Purkinje cell (primary cell): ENCODE measurements around the gene VHLL. TPM values are rescaled to one million over a fixed set of nuclear protein-coding genes. Genes with fewer than 3 reads are reported as not detected.

Experiments used
- polyA plus RNA-seq: library from polyadenylated mRNA; unstranded; fragments of >200 nt; fragmentation: Nextera tagmentation; gene quantifications from 2 replicates; pipeline ENCODE4 v1.2.1, GENCODE V29; 2014

The VHLL gene
- not detected in 2 replicates for polyA plus RNA-seq

GRCh38 chr1:156298852-156299357 lies at the start of gene VHLL:
Gene VHLL, minus strand, starts transcription at chr1:156299307. Its CDS starts 118 bp downstream, at chr1:156299189.

DNA sequence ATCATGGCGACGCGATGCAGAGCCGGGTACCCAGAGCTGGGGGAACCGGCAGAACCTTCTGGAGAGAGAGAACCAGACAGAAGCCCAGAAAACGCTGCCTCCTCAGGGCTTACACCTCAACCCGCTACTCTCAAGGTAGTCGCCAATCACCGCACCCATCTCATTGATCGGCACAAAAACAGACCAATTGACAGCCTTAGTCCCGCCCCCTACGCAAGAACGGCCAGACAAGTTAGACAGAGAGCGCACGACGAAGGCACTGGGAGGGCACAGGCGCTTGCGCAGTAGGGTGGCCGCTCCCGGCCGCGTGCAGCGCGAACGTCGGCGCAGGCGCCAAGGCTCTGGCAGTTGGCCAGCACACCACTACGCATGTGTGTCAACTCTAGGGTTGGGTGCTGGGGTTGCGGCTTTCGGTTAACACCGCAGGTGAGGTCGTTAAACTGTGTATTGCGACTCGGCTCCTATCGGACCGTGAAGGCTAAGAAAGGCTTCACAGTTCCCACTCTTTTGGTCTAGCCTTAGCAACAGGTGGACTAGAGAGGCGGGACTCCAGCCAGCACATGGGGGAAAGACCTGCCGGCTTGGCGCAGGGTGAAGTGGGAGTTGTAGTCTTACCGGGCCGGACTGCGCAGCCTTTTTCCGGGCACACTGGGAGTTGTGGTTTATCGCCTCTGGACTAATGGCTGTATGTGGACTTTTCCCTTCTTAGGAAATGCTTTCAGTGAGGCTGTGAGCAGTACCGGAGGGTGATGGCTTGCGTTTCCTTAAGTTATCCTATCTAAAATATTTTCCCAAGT lies 39.3 kb upstream of the VHLL start, which contains the start of the genes CCT3 and TSACC:
CCT3 (minus strand) TSS at position 113 of the 797 bp plus-strand sequence; CDS start at position 5, 108 bp downstream.
TSACC (plus strand) TSS at position 347 of the 797 bp plus-strand sequence. CDS start 1,232 bp downstream, outside the sequence.

GRCh38 chr1:156295391-156295947 lies 3.6 kb downstream of the VHLL start, which contains the start of gene GLMP:
Gene GLMP, minus strand, starts transcription at chr1:156295679. Its CDS starts 34 bp downstream, at chr1:156295645.

GRCh38 chr1:156284112-156284511 lies 15.0 kb downstream of the VHLL start, which contains the start of gene TMEM79:
Gene TMEM79, plus strand, starts transcription at chr1:156284325. Its CDS starts 902 bp downstream, at chr1:156285227.

DNA sequence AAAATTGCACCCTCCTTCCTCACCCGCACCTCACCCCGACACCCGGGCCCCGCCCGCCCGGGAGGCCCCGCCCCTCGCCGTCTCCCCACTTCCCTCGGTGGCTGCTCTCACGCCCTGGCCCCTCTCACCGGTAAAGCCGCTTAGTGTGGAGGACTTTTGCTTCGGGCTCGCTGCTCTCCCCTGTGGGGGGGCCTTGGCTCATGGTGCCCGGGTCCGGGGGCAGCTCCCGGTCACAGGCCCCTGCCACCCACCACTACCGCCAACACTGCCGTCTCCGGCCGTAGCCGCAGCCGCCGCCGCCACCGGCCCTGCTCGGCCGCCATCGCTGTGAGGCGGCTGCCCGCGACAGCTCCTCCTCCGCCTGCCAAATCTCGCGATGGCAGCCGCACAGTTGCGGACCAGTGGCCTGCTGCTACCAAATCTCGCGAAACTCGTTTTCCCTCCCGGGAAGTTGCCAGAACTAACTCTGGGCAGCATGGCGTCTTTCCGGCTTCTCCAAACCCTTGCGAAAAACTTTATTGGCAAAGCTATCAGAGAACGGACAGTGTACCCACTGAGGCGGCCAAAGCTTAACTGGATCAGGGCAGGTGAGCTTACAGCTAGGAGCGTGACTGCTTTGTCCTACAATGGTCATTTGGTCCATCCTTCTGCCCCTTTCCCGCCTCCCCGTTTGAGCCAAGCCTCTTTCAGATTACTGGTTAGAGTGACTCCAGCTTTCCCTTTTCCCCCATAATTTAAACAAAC lies 16.5 kb downstream of the VHLL start, which contains the start of gene SMG5:
SMG5 (minus strand) TSS at position 347 of the 744 bp plus-strand sequence; CDS start at position 202, 145 bp downstream.

Other genes with a start within 250 kb of the VHLL start
- gene UBQLN4, start 245.5 kb downstream of the VHLL start, polyA plus RNA-seq: 4.6 and 6.4 TPM in 2 replicates
- gene LAMTOR2, start 244.5 kb downstream of the VHLL start, polyA plus RNA-seq: 251 and 289 TPM in 2 replicates
- 1.9 TPM in 1 of 2 replicates, not detected in the other for gene RAB25, start 238.1 kb downstream of the VHLL start, polyA plus RNA-seq
- not detected in 2 replicates for gene MEX3A, start 216.8 kb downstream of the VHLL start, polyA plus RNA-seq
- 0.99 and 2.1 TPM in 2 replicates for gene LMNA, start 184.6 kb downstream of the VHLL start, polyA plus RNA-seq
- 0.15 and 2.8 TPM in 2 replicates for gene SEMA4A, start 145.7 kb downstream of the VHLL start, polyA plus RNA-seq
- gene SLC25A44, start 105.2 kb downstream of the VHLL start, polyA plus RNA-seq: 8.0 and 20.7 TPM in 2 replicates
- gene PMF1, start 86.3 kb downstream of the VHLL start, polyA plus RNA-seq: 5.2 and 18.5 TPM in 2 replicates
- not detected in 2 replicates for gene BGLAP, start 57.1 kb downstream of the VHLL start, polyA plus RNA-seq
- 0.20 and 1.6 TPM in 2 replicates for gene PAQR6, start 51.3 kb downstream of the VHLL start, polyA plus RNA-seq
- gene SMG5, start 16.5 kb downstream of the VHLL start, polyA plus RNA-seq: 1.3 and 2.2 TPM in 2 replicates
- 0.39 and 0.52 TPM in 2 replicates for gene TMEM79, start 15.0 kb downstream of the VHLL start, polyA plus RNA-seq
- gene GLMP, start 3.6 kb downstream of the VHLL start, polyA plus RNA-seq: 12.5 and 19.4 TPM in 2 replicates
- 121 and 150 TPM in 2 replicates for gene CCT3, start 39.0 kb upstream of the VHLL start, polyA plus RNA-seq
- 3.0 and 3.1 TPM in 2 replicates for gene TSACC, start 39.2 kb upstream of the VHLL start, polyA plus RNA-seq
- gene RHBG, start 69.9 kb upstream of the VHLL start, polyA plus RNA-seq: not detected in 2 replicates
- 2.1 and 3.2 TPM in 2 replicates for gene MEF2D, start 201.5 kb upstream of the VHLL start, polyA plus RNA-seq